HepG2 (cell line): ENCODE measurements around the gene PGAP3. TPM values are rescaled to one million over a fixed set of nuclear protein-coding genes. Genes with fewer than 3 reads are reported as not detected.

Experiments
- ARID2 ChIP-seq: sonication (generic); formaldehyde crosslinking; IDR thresholded peaks from 2 replicates; pipeline ENCODE4 v1.8.1; 2022; ENCODE audit warnings: mild to moderate bottlenecking, missing genetic modification reagents, borderline replicate concordance
- CERS6 ChIP-seq: sonication (generic); formaldehyde crosslinking; IDR thresholded peaks from 2 replicates; pipeline ENCODE4 v1.5.0; 2020; ENCODE audit warnings: missing genetic modification reagents
- DNMT3B ChIP-seq: conservative IDR thresholded peaks from 2 replicates; pipeline ENCODE4 v1.6.1; 2016; ENCODE audit warnings: missing biosample characterization, control low read depth
- EED ChIP-seq: sonication (generic); formaldehyde crosslinking; IDR thresholded peaks from 2 replicates; pipeline ENCODE4 v1.5.0; 2020; ENCODE audit warnings: mild to moderate bottlenecking, missing genetic modification reagents
- HDAC2 ChIP-seq: sonication (generic); formaldehyde crosslinking; IDR thresholded peaks from 2 replicates; pipeline ENCODE4 v1.4.0; 2020; ENCODE audit warnings: missing genetic modification reagents
- HNF1A ChIP-seq, 2 experiments: sonication (generic) in 1 of 2; formaldehyde crosslinking in 1 of 2; IDR thresholded peaks; 2 replicates each; pipeline versions ENCODE4 v1.4.0 to v1.6.1; 2016 to 2020; ENCODE audit warnings: borderline replicate concordance in 1 of 2, low read depth in 1 of 2, mild to moderate bottlenecking in 1 of 2, missing genetic modification reagents in 1 of 2
- KDM2A ChIP-seq: sonication (generic); formaldehyde crosslinking; IDR thresholded peaks from 2 replicates; pipeline ENCODE4 v1.4.0; 2020; ENCODE audit warnings: low read depth, missing genetic modification reagents, borderline replicate concordance
- KDM4B ChIP-seq: sonication (generic); formaldehyde crosslinking; IDR thresholded peaks from 2 replicates; pipeline ENCODE4 v1.4.0; 2020; ENCODE audit warnings: missing genetic modification reagents
- MXD3 ChIP-seq: IDR thresholded peaks from 2 replicates; pipeline ENCODE4 v1.6.1; 2016; ENCODE audit warnings: mild to moderate bottlenecking, missing biosample characterization, missing genetic modification reagents
- RFXANK ChIP-seq: IDR thresholded peaks from 2 replicates; pipeline ENCODE4 v1.6.1; 2016
- SOX5 ChIP-seq: IDR thresholded peaks from 2 replicates; pipeline ENCODE4 v1.6.1; 2016; ENCODE audit warnings: borderline replicate concordance
- SRSF4 ChIP-seq: fragments of 200-400 bp; formaldehyde crosslinking; IDR thresholded peaks from one replicate; pipeline ENCODE4 v1.6.1; 2018; ENCODE audit warnings: mild to moderate bottlenecking, low read depth, low read length, moderate library complexity; ENCODE audit not compliant: poor library complexity, severe bottlenecking
- TOPORS ChIP-seq: sonication (generic); formaldehyde crosslinking; IDR thresholded peaks from 2 replicates; pipeline ENCODE4 v1.8.0; 2023; ENCODE audit warnings: mild to moderate bottlenecking, missing genetic modification reagents
- ZBTB26 ChIP-seq: IDR thresholded peaks from 2 replicates; pipeline ENCODE4 v1.6.1; 2016; ENCODE audit warnings: missing compliant biosample characterization, missing genetic modification reagents, borderline replicate concordance
- ZFP82 ChIP-seq: sonication (generic); formaldehyde crosslinking; IDR thresholded peaks from 2 replicates; pipeline ENCODE4 v1.5.1; 2020; ENCODE audit warnings: mild to moderate bottlenecking, missing genetic modification reagents, borderline replicate concordance
- ZNF121 ChIP-seq: sonication (generic); formaldehyde crosslinking; IDR thresholded peaks from 2 replicates; pipeline ENCODE4 v1.5.0; 2020; ENCODE audit warnings: mild to moderate bottlenecking, missing genetic modification reagents
- ZNF280D ChIP-seq: sonication (generic); formaldehyde crosslinking; IDR thresholded peaks from 2 replicates; pipeline ENCODE4 v1.5.1; 2020; ENCODE audit warnings: mild to moderate bottlenecking, missing genetic modification reagents
- ZNF556 ChIP-seq: sonication (generic); formaldehyde crosslinking; IDR thresholded peaks from 2 replicates; pipeline ENCODE4 v1.4.0; 2020; ENCODE audit warnings: mild to moderate bottlenecking, missing genetic modification reagents, borderline replicate concordance
- ZNF709 ChIP-seq: sonication (generic); formaldehyde crosslinking; IDR thresholded peaks from 2 replicates; pipeline ENCODE4 v1.5.0; 2020; ENCODE audit warnings: mild to moderate bottlenecking, missing genetic modification reagents
- ZNF720 ChIP-seq: sonication (generic); formaldehyde crosslinking; IDR thresholded peaks from 2 replicates; pipeline ENCODE4 v1.4.0; 2020; ENCODE audit warnings: missing genetic modification reagents
- ZNF780A ChIP-seq: sonication (generic); formaldehyde crosslinking; IDR thresholded peaks from 2 replicates; pipeline ENCODE4 v1.8.0; 2022; ENCODE audit warnings: mild to moderate bottlenecking, missing genetic modification reagents, moderate library complexity
- polyA plus RNA-seq, 8 experiments: library from polyadenylated mRNA; depleted of rRNA in 3 of 8; stranded (reverse) in 7 of 8; unstranded in 1 of 8; fragments of >200 nt; fragmentation: Illumina TruSeq in 4 of 8; extraction: Trizol in 4 of 8; gene quantifications; 2 replicates each; pipeline versions ENCODE4 v1.2.1 to v1.2.3, GENCODE V29; 2011 to 2016; ENCODE audit warnings: low read depth in 4 of 8, missing spikeins in 1 of 8, mixed read lengths in 1 of 8; ENCODE audit not compliant: insufficient read depth in 1 of 8
- total RNA-seq, 5 experiments: library from RNA; depleted of rRNA; stranded (reverse); fragments of >200 nt; fragmentation: Illumina TruSeq; extraction: Trizol; gene quantifications; 2 replicates each; pipeline ENCODE4 v1.2.3, GENCODE V29; 2016; ENCODE audit warnings: low read depth in 1 of 5

Gene PGAP3
- total and polyA plus RNA-seq, 2 of the 13 experiments (the other 11 are each of a cell fraction or from before 2014, with no cell fraction given) = 11.9 to 14.6 TPM

- TF ChIP-seq HNF1A (IDR thresholded peaks at IDR 0.05; ENCODE audit: low read depth) (0 out of 2 replicates have a peak, but pooled peaks have one; percentile 26), HNF1A (CRISPR knock-in tag; IDR thresholded peaks at IDR 0.05; ENCODE audit: borderline replicate concordance) (no peak), RFXANK (CRISPR knock-in tag) (no peak), ZNF709 (CRISPR knock-in tag) (no peak), KDM2A (CRISPR knock-in tag) (no peak), EED (CRISPR knock-in tag) (no peak), ZNF780A (CRISPR knock-in tag) (no peak), ZNF720 (CRISPR knock-in tag) (no peak), ZNF280D (CRISPR knock-in tag) (no peak), ZNF556 (CRISPR knock-in tag) (no peak), ZBTB26 (CRISPR knock-in tag) (0 out of 2 replicates have a peak, but pooled peaks have one; percentile 6), ARID2 (CRISPR knock-in tag) (no peak), HDAC2 (peak; percentile 61), MXD3 (CRISPR knock-in tag) (no peak), TOPORS (no peak), CERS6 (CRISPR knock-in tag) (no peak), ZFP82 (CRISPR knock-in tag) (no peak), KDM4B (CRISPR knock-in tag) (no peak), SOX5 (peak; percentile 67), DNMT3B (CRISPR knock-in tag) (peak; percentile 59; the same call in 1 of the 2 replicates), ZNF121 (no peak), SRSF4 (no peak)
These were observed 734 bp downstream of the PGAP3 start (continued) for GRCh38 chr17:39687101-39687545.
